GM19023 (cell line): ENCODE measurements around the gene EPS8L2.

Experiments
- ATAC-seq: cut with Tn5 transposase; IDR thresholded peaks from one replicate; pipeline ENCODE4 v1.9.1; 2021; ENCODE audit warnings: mild to moderate bottlenecking, moderate library complexity; ENCODE audit not compliant: unreplicated experiment

The EPS8L2 gene

DNA sequence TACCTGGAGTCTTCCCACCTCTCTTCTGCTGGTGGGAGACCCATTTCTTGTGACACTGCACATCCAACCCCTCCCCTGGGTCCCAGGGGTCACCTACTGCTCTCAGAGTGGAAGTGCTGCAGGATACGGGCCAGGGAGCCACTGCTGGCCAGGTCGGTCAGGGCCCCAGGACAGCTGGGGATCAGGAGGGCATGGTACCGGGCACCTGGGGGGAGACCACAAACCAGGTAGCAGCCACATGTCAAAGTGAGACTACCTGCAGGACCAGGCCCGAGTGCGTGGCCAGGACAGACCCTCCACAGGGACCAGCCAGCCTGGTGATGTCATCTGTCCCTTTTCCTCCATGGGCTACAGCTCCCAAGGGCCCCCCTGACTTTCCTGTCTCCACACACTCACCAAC lies 67.4 kb downstream of the EPS8L2 start:
- ATAC-seq = no peak

DNA sequence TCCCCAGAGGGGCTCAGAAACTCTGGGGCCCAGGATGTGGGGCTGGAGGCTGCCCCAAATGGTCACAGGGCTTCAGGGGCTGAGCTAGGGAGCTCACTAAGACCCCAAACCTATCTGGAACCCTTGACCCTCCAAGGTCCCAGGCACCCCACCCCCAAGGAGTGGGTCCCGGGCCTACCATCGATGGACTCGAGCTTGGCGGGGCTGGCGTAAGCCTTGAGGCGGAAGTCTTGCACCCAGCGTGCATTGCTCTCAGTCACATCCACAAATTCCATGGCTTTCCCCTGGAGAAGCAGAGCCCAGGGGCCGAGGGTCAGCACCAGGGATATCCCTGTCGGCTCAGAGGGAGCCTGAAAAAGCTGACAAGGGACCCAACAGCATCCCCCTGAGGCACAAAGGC lies 67.8 kb downstream of the EPS8L2 start:
- ATAC-seq = no peak

DNA sequence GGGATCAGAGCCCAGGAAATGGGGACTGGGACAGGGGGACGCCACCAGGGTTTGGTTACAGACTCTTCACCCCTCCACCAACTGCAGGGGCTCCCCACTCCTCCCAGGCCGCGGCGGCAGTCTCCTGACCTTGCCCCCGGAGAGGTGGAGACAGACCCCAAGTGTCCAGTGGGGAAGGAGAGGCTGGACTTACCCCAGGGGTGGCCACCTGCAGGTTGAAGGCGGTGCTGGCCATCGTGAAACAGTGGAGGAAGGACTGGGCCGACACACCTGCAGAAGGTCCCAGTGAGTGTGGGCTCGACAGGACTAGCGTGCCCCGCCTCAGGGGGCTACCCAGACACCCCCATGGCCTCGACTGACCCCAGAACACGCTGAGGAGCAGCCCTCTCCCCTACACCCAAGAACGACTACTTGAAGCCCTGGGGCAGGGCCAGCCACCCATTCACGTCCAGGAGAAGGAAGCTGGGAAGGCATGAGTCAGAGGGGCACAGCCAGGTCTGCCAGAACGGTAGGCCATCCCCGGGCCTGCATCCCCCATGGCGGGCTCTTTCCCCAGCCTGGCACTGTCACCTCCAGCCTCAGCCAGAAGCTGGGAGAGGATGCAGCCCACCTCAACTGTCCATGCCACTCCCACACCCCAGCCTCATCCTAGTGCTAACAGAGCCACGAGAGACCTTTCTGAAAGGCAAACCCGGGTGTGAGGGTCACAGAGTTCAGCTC lies 69.0 kb downstream of the EPS8L2 start:
- no peak for ATAC-seq

DNA sequence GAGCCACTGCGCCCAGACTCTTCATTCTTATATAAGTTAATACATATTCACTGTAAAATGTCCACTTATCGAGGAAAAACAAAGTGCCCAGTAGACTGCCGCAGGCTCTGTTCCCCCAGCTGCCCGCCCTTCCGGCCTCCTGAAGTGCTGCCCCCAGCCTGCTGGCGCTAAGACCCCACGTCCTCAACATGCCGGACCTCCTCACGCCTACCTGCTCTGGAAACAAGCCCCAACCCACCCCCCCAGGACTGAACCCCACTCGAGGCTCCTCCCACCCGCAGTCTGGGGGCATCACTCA lies 70.2 kb downstream of the EPS8L2 start:
- no peak for ATAC-seq

DNA sequence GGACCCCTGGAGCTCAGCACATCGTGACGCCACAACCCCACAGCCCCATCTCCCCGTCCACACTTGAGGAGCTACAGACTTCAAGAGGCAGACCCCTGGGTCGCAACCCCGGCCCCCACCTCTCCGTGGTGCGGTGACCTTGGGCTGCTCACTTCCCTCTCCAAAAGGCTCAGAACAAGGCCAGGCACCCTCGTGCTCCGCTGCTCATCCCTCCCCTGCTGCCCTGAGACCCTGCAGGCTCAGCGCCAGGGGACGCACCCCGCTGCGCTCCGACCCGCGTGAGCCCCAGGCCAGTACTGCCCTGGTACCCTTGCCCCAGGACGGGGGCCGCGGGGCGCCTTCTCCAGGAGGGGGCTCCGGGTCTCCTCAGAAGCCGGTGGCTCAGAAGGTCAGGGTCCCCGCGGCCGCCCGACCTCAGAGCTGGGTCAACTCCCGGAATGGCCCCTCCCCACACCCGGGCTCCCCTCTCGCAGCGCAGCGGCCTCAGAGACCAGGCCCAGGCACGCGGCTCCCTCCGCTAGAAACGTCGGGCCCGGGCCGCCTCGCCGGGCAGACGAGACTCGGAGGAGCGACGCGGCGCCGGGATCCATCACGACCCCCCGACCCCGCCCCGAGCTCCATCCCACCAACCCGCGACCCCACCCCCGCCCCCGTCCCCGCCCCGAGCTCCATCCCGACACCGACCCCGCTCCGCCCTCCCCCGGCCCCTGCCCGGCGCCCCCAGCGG lies 70.7 kb downstream of the EPS8L2 start:
- peak; percentile 53 for ATAC-seq
